Kidney glomerular epithelial cell (primary cell): ENCODE measurements around the gene SUMO4.

Experiments used
- DNase-seq: peaks from one replicate; lab custom pipeline; 2025; lab: John Stamatoyannopoulos, UW

Gene SUMO4

GRCh38 chr6:149389509-149390297 lies 10.4 kb upstream of the SUMO4 start:
- DNase-seq, result no peak

- no peak for DNase-seq
Measured at GRCh38 chr6:149392093-149392492, 8.0 kb upstream of the SUMO4 start.

GRCh38 chr6:149392535-149392934 lies 7.5 kb upstream of the SUMO4 start:
- DNase-seq, result no peak

- DNase-seq, result no peak
Measured at GRCh38 chr6:149393002-149393679, 6.9 kb upstream of the SUMO4 start.

GRCh38 chr6:149395185-149395584 lies 4.9 kb upstream of the SUMO4 start:
- no peak for DNase-seq

- no peak for DNase-seq
Measured at GRCh38 chr6:149397384-149397783, 2.7 kb upstream of the SUMO4 start.

- no peak for DNase-seq
Measured at GRCh38 chr6:149403534-149403933, 3.5 kb downstream of the SUMO4 start.

GRCh38 chr6:149405823-149406765 lies 6.0 kb downstream of the SUMO4 start:
- no peak for DNase-seq

- DNase-seq, result no peak
Measured at GRCh38 chr6:149409617-149410016, 9.6 kb downstream of the SUMO4 start.

GRCh38 chr6:149410557-149410956 lies 10.5 kb downstream of the SUMO4 start:
- DNase-seq, result no peak

- DNase-seq, result no peak
Measured at GRCh38 chr6:149414009-149414408, 13.9 kb downstream of the SUMO4 start.

- DNase-seq, result no peak
Measured at GRCh38 chr6:149414821-149415220, 14.8 kb downstream of the SUMO4 start.

- DNase-seq, result no peak
Measured at GRCh38 chr6:149419696-149420404, 19.8 kb downstream of the SUMO4 start.

- DNase-seq, result no peak
Measured at GRCh38 chr6:149421132-149421531, 21.1 kb downstream of the SUMO4 start.

GRCh38 chr6:149422581-149422980 lies 22.5 kb downstream of the SUMO4 start:
- DNase-seq, result no peak

- no peak for DNase-seq
Measured at GRCh38 chr6:149423964-149424440, 23.9 kb downstream of the SUMO4 start.

- DNase-seq, result no peak
Measured at GRCh38 chr6:149425224-149425623, 25.2 kb downstream of the SUMO4 start.

- no peak for DNase-seq
Measured at GRCh38 chr6:149425754-149426153, 25.7 kb downstream of the SUMO4 start.

GRCh38 chr6:149428606-149429005 lies 28.5 kb downstream of the SUMO4 start:
- no peak for DNase-seq

- no peak for DNase-seq
Measured at GRCh38 chr6:149429427-149430360, 29.6 kb downstream of the SUMO4 start.
